ENCODE results near the gene ANKRD34A. TPM values are rescaled to one million over a fixed set of nuclear protein-coding genes. Genes with fewer than 3 reads are reported as not detected.

The ANKRD34A gene
- total RNA-seq, 1 experiment from 2014 or later: 1.1 TPM

GRCh38 chr1:145992502-145992936, 28.1 kb upstream of the ANKRD34A start:
- no peaks in the 10 kb centered on the region for H3K27me3 ChIP-seq (ENCODE audit: insufficient read depth, low read length)
- no peaks in the 10 kb centered on the region for H3K36me3 ChIP-seq (ENCODE audit: control insufficient read depth in 1 of 2, insufficient read depth in 2 of 2, low read length in 2 of 2)
- no peak overlapping the region for H3K9ac ChIP-seq (ENCODE audit: low read length)
- no peak for ATAC-seq
- RAD21 ChIA-PET (ENCODE audit: low non-redundant PET in 1 of 2, low total read pairs in 2 of 2, uncharacterized antibody in 2 of 2, unreplicated experiment in 2 of 2): no interaction called here
- TF ChIP-seq ELF1 (IDR thresholded peaks at IDR 0.05; ENCODE audit: borderline replicate concordance, low read depth): no peak
- no peak for TF ChIP-seq CBX3 (IDR thresholded peaks at IDR 0.05; ENCODE audit: low read depth)
- TF ChIP-seq POLR2A (IDR thresholded peaks at IDR 0.05; ENCODE audit: borderline replicate concordance, extremely low read depth, insufficient read depth, insufficient read length): no peak
- TF ChIP-seq RAD21 (IDR thresholded peaks at IDR 0.05; ENCODE audit: low read depth): no peak
- no peak for TF ChIP-seq REST (IDR thresholded peaks at IDR 0.05; ENCODE audit: low read depth)
- no peak for TF ChIP-seq CTCF (IDR thresholded peaks at IDR 0.05 in 2 of 3, conservative IDR thresholded peaks at IDR 0.05 in 1 of 3; ENCODE audit: borderline replicate concordance in 1 of 3, insufficient read depth in 1 of 3, low read depth in 2 of 3, low read length in 2 of 3)
- TF ChIP-seq SIN3A (IDR thresholded peaks at IDR 0.05; ENCODE audit: low read depth): no peak
- no peak for TF ChIP-seq YY1 (IDR thresholded peaks at IDR 0.05; ENCODE audit: extremely low read depth, insufficient replicate concordance, low read depth, low read length)
- no peak for TF ChIP-seq ZFX (IDR thresholded peaks at IDR 0.05)
- TF ChIP-seq ATF3 (IDR thresholded peaks at IDR 0.05): no peak
- TF ChIP-seq EZH2 (IDR thresholded peaks at IDR 0.05): no peak
- TF ChIP-seq ZBTB33 (IDR thresholded peaks at IDR 0.05; ENCODE audit: extremely low read depth, insufficient replicate concordance, low read length): no peak
- no peak for TF ChIP-seq JUND (IDR thresholded peaks at IDR 0.05)
- TF ChIP-seq POLR2AphosphoS5 (IDR thresholded peaks at IDR 0.05; ENCODE audit: low read depth, low read length): no peak
- peaks cover 2 to 5% of the 10 kb centered on the region in 2 experiments; a peak in 2 of 4 replicates for H3K4me1 ChIP-seq (ENCODE audit: control insufficient read depth in 1 of 2, insufficient read depth in 2 of 2, low read length in 2 of 2)
- H3K79me2 ChIP-seq (ENCODE audit: insufficient read depth, low read length): no peaks in the 10 kb centered on the region
- no peaks in the 10 kb centered on the region for H3K9me2 ChIP-seq (ENCODE audit: insufficient read depth)
- no TSS peak for BruUV-seq (replicated peaks)
- POLR2A ChIA-PET: interaction anchor here (2.8 kb wide), 1 partner anchor 13 kb away, joined by 6 read pairs; no protein-coding TSS in a partner anchor
- CTCF ChIA-PET: interaction anchor here (2.3 kb wide), 1 partner anchor 14 kb away, joined by 11 read pairs; no protein-coding TSS in a partner anchor
- H3K4me2 ChIP-seq (ENCODE audit: low read length): no peak overlapping the region
- no peak overlapping the region for H3K27ac ChIP-seq (ENCODE audit: low read depth, low read length)
- no peaks in the 10 kb centered on the region for H3K9me3 ChIP-seq (ENCODE audit: control insufficient read depth in 1 of 2, insufficient read depth in 1 of 2, low read depth in 1 of 2, low read length in 2 of 2)
- intact Hi-C loops (cut with micrococcal nuclease): no loop called here
- H3K4me3 ChIP-seq (replicated peaks in 1 of 2; ENCODE audit: low read depth in 1 of 2, low read length in 2 of 2): no peak overlapping the region
- no peaks in the 10 kb centered on the region for H4K20me1 ChIP-seq (ENCODE audit: insufficient read depth)
- H2AFZ ChIP-seq (ENCODE audit: low read depth, low read length, poor library complexity, severe bottlenecking): no peak overlapping the region
- no peak for DNase-seq (ENCODE audit: low read depth, low spot score)

Measured in HCT116 (cell line).